Stimulated activated CD8-positive, alpha-beta memory T cell treated with anti-CD3 and anti-CD28 coated beads, Interleukin-15, amount 100 ng/mL, for 24 hours (primary cell): Measurements from ENCODE around the gene KRT33B.
"Not testable (repeated sequence)": the region's sequence is repeated elsewhere in the genome, so short reads cannot be mapped to it uniquely, and the experiment has no call there.

Experiments used
- DNase-seq: peaks from one replicate; pipeline ENCODE4 v3.0.0-alpha.2; 2020; ENCODE audit warnings: low read depth

The KRT33B gene

DNA sequence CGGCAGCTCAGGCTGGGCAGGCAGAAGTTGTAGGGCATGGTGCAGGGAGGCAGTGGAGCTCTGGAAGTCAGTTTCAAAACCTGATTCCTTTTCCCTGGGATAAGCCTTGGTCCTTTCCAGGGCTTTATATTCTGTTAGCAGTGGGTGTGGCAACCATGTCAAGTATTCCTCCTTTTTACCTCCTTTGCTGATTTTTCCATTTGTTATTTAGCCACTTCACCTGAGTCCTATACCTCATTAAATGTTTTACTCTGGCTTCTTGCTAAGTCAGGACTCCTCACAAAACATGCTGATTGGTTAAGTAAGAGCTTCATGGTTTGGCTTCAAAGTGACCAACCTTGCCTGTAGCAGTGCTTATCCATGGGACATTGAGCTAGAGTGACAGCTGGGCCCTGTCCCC, at the start of gene KRT33B:
Gene KRT33B, minus strand, starts transcription at position 101 of the 400 bp plus-strand sequence. Its CDS starts 63 bp downstream, at position 38.
- no peak for DNase-seq

DNA sequence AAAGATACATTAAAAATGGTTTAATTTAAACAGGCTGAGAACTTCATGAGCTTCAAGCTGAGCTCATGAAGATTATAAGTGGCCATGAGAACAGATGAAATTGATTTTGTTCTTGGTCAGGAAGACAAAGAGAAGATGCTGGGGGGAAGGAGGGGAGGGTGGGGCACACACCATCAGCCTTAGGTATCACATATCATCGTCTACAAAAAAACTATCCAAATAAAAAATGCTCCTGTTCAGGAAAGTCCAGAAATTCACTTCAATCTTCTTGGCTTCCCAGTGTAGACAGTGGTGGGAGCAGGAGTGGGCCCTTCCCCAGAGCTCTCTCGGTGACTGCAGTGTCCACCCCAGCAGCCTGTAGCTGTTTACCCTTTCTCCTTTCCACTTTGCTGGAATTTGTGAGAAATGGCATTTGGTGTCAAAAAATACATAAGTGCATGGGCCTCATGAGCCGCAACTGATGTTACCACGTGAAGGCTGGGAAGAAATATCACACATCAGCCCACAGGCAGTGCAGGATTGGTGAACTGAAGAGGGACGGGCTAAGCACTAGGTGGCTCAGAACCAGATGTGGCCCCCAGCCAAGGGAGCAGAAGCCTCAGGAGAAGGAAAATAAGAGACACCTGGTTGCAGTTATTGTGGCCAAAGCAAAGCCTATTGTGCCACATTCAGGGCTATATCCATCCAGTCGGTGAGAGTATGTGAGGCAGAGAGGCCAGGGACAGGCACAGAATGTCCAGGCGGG, 48.7 kb upstream of the KRT33B start:
- DNase-seq, result no peak

DNA sequence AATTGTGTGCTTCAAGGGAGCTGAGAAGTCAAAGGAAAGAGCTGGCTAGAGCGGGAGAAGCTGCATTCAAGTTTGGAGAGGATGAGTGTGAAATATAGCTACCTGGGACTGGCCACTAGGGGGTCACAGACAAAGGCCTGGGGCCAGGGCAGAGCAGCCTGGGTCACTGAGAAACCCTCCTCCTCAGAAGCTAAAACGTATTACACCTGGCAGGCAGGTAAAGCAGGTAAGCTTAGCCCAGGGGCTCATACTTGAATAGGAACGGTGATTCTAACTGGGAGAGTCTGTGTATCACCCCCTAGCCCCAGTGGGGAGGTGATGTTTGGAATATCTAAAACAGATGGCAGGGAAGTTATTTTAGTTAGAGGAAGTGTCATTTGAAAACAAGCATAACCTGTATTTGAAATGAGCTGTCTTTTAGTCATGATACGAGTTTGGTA, 48.0 kb upstream of the KRT33B start:
- DNase-seq, result no peak

DNA sequence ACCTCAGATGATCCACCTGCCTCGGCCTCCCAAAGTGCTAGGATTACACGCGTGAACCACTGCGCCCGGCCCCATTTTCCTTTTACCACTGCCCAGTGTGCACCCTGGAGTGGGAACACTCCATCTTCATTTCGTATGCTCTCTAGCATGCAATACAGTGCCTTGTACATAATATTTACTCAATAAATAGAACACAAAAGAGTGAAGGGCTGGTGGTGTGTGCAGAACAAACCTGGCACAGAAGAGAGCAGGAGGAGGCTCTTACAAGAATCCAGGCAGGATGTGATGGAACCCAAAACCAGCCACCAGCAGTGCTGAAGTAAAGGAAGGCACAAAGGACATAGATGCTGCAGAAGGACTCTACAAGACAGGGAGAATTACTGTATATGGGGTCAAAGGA, 47.5 kb upstream of the KRT33B start:
- no peak for DNase-seq

DNA sequence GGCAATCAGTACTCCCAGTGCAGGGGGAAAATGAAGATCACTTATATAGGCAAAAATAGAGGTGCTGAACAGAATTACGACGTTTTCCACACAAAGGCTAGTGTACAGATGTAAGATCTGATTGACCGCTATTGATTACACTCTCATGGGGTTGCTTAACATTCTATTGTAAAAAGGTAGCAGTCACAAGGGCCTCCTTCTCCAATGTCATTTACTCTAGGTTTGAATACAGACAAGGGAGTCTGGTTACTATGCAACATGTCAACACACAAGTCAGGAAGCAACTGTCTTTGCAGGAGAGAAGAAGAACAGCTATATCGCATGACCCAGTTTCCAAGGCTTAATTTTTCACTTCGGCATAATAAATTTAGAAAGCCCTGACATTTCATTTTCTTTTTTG, 46.9 kb upstream of the KRT33B start:
- no peak for DNase-seq

DNA sequence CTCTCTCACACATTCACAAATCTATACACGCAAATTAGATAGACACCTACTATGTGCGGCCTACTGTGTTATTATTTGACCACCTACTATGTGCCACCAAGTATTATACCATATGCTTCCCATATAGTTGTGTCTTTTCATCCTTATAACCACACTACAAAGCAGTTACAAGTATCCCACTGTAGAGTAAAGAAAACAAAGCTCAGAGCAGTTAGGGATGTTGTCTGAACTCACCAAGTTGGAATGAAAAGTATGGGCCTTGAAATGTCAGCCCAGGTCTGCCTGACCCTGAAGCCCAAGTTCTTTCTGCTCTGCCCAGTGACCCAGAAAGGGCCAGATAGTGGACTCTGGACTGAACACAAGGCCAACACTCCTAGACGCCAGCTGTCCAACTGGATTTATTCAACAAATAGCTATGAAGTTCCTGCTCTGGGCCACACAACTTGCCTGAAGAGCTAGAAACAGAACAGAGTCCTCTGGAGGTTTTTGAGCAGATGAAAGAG, 46.3 kb upstream of the KRT33B start:
- DNase-seq, result no peak

DNA sequence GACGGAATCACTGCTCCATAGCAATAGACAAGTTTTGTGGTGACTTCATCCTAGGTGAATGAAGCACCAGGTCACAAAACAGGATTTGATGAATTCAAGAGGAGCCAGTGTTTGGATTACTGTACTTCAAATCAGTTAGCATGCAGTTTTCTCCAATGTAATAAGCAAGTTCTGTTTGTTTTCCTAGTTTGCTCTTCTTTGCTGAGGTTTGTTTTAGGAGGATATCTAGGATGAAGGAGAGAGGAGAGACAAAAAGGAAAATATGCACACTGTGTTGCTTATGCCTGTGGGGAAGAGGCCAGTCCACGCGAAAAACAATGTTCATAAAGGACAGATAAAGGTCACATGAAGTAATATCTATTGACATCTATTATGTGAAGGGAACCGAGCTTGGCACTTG, 45.8 kb upstream of the KRT33B start:
- DNase-seq, result no peak

DNA sequence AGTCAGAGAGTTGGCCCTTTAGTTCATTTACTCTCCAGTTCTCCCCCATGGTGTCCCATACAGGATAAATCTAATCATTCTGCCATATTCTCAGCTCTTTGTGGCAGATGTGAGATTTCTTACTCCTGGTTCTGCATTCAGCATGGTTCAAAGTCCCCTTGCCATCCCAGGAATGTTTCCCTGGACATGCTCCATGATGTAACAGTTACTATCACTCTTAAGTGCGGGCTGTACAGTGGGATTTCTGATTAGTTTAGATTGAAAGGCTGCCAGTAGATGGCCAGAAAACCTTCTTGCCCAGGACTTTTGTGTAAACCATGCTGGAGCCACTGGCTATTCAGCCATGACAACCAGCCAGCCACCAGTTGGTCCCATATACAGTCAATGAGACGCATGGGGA, 44.4 kb upstream of the KRT33B start:
- DNase-seq, result no peak

DNA sequence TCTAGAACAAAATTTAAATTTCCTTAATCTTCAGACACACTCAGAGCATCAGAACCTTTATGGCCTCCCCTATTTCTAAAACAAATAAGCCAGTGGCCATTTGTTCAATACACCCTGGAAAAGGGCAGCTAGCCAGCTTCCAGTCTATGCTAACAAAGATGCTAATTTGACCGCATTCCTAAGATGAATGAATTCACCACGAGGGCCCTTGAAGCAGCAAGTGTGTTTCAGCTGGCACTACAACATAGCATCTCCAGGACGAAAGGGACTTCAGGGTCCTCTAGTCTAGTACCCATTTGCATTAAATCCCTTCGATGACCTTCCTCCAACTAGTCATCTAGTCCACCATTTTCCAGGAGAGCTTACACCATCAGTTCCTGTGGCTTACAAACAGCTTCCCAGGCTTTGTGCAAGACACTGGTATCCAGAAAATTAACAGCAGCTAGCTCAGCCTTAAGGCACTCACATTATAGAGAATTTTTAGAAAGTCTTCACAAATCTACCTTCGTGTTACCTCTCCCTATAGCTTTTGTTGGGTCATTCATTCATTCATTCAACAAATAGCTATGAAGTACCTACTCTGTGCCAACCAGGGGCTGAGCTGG, 43.8 kb upstream of the KRT33B start:
- no peak for DNase-seq

DNA sequence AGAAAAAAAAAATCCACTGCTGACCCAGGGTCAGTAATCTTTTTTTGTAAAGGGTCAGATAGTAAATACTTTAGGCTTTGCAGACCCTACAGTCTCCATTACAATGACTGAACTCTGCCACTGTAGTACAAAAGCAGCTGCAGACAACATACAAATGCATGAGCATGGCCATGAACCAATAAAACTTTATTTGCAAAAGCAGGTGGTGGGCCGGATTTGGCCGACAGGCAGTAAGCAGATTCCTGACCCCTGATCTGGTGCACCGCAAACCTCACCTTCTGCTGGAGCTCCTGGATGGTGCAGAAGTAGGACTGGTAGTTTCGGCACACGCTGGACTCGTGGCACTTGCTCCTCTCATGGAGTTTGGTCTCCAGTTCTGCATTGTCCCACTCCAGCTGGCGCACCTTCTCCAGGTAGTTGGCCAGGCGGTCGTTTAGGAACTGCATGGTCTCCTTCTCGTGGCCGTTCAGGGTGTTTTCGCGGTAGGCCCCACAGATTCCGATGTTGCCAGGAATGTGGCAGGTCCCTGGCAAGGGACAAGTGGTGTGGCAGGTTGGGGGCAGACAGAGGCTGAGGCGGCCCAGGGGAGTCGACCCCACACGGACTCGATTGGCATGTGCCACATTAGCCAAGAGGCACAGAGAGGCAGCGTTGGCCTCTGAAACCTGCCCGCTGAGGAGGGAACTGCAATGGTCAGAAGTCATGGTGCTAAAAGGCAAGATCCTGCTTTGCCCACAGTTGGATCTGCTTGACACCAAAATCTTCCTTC, 41.6 kb upstream of the KRT33B start:
- no peak for DNase-seq

DNA sequence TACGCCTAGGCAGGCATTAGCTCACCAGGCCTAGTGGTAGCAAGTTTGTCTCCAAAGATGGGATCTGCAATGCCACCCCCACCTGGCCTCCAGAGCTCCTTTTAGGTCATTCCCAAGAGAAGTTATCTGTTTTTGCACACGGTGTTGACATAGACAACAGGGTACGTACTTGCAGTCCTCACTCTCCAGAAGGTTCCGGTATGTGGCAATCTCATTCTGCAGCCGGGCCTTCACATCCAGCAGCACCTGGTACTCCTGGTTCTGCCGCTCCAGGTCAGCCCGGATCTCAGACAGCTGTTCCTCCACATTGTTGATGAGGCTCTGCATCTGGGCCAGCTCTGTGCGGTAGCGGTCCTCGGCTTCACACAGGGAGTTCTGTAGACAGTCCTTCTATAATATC, 37.6 kb upstream of the KRT33B start:
- no peak for DNase-seq

DNA sequence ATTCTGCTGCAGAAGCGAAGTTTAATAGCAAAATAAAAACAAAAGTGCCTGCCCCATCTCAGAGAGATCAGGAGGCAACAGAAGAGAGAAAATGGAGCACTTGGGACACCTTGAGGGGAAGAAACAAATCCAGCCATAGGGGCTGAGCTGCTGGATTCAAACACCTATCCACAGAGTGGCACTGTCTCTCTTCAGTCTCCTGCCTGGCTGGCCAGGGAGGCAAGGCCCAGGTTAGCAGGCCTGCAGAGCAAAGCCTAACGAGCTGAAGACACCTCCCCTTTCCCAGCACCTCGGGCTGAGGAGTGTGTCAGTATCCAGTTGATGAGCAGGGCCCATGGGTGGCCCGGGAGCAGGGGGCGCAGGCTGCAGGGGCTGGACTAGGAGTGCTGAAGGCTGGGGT, 36.6 kb upstream of the KRT33B start:
- DNase-seq, result no peak

DNA sequence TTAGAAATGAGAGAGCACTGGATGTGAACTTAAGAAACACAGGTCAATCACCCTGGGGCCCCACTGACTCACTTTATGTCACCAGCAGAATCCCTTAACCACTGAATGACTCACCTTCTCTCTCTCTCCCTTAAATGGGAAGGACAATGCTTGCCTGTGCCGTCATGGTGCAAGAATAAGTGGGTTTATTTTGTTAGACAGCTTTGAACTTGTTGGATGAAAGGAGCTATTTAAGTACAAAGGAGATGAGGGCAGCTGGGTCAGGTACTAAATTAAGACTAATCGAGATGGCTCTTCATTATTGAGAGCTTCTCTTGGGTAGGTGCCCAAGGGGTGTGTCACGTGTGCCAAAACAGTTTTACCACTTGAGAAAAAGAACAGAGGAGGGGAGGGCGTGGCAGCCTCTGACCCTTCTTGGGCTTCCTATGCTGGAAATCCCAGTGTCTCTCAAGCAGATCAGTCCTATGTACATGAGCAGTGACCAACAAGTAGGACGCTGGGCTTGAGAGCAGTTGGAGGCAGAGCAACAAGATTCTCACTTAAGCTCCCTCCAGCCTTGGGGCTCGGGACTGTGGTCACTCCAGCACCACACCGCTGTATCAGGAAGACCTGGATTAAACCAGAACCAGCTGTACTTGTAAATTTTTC, 34.5 kb upstream of the KRT33B start:
- DNase-seq, result no peak

DNA sequence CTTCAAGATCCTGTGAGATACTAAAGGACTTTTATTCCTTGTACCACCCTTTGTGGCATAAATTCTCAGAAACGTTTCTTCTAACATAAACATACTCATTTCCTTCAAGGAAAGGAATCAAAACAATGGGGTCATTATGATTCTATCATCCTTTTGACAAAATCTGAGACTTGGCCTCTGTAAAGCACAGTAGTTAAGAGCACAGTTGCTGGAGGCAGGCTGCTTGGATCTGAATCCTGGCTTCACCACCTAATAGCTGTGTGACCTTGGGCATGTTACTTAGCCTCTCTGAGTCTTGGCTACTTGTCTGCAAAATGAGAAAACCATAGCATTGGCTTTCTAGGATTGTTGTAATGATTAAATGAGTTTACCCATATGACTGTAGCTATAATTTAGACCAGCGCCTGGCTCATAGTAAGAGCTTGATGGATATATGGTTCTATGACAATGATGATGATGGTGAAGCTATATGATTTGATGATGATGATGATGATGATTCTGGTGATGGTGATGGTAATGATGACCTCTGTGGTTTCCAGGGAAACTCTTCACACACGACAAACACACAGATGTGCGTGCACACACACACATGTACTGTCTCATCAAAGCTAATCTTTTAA, 33.9 kb upstream of the KRT33B start:
- no peak for DNase-seq

DNA sequence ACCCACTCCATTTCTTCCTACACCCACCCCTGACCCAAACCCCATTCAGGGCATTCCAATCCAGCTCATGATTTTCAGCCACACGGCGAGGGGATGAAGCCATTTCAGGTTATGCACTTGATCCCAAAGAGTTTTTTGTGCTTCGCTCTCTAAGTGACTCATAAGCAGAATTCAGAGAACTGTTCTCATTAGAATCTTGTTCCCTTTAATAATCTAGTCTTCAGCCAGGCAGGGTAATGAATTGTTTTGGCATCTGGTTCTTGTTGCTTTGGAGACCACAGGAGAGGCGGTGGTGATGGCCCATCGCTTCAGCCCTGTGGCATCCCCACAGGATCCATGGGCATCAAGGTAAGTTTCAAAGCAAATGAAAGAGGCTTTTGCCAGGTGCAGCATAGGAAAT, 32.5 kb upstream of the KRT33B start:
- no peak for DNase-seq

DNA sequence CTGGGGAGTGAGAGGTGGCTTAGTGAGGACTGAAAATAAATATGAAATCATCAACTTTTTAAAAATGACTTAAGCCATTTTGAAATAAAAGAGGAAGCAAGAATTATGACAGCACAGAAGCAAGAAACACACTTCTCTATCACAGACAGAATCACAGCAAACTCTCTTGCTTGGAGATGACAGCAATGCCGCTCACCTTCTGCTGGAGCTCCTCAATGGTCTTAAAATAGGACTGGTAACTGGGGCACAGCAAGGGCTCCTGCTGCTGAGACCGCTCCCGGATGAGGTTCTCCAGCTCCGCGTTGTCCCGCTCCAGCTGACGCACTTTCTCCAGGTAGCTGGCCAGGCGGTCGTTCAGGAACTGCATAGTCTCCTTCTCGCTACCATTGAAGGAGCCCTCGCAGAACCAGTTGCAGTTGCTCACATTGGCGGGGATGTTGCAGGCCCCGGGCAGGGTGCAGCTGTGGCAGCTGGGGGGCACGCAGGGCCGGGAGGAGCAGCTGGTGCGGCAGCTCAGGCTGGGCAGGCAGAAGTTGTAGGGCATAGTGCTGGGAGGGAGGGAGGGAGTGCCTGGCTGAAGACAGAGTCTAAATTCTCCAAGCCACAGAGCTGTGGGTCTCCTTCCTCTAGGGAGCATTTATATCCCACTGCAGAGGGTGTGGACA, 27.5 kb upstream of the KRT33B start, which contains the start of gene KRT31:
Gene KRT31, minus strand, starts transcription at position 613 of the 665 bp plus-strand sequence. Its CDS starts 69 bp downstream, at position 544.
- DNase-seq, result no peak

DNA sequence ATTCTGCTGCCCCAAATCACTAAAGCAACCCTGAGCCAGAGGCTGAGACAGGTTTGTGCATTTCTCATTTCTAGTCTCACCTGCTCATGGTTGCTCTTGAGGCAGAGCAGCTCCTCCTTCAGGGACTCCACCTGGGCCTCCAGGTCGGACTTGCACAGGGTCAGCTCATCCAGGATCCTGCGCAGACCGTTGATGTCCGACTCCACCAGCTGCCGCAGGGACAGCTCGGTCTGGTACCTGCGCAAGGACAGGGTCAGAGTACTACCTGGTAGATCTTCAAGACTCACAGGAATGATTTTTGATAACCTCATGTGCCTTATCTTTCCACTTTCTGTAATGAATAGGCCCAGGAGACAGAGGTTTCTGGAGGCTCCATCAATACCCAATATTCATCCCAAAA, 26.7 kb upstream of the KRT33B start:
- DNase-seq, result no peak

DNA sequence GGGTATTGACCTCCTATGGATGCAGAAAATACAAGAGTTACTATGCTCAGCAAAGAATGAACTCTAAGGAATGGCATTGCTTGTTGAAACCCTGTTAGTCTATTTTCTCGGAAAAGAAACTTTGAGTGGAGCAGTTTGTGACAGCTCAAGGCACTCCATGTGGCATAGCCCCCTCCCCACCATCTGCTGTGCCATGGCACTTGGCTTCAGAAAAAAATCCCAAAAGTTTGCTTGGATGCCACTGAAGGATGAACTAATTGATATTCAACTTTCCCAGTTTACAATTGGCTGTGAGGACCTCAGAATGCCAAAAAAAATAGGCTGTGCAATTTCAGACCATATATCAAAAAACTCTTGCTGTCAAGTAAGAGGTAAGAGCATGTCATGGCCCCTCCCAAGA, 26.0 kb upstream of the KRT33B start:
- DNase-seq, result no peak

DNA sequence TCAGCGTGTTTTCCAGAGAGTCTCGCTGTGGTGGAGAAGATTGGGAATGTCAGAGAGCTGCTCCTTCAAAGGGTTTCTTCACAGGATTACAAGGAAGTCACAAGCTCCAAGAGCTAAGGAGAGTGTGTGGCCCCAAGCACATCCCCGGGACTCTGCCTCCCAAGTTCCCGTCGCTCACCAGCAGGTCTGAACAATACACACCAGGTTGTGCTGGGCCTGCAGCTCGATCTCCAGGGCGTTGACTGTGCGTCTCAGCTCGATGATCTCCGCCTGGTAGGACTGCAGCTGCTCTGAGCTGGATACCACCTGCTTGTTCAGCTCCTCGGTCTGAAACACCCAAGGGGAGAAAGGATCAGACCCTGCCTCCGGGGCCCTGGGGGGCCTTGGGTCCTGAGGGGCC, 25.4 kb upstream of the KRT33B start:
- DNase-seq, result not testable (repeated sequence)

DNA sequence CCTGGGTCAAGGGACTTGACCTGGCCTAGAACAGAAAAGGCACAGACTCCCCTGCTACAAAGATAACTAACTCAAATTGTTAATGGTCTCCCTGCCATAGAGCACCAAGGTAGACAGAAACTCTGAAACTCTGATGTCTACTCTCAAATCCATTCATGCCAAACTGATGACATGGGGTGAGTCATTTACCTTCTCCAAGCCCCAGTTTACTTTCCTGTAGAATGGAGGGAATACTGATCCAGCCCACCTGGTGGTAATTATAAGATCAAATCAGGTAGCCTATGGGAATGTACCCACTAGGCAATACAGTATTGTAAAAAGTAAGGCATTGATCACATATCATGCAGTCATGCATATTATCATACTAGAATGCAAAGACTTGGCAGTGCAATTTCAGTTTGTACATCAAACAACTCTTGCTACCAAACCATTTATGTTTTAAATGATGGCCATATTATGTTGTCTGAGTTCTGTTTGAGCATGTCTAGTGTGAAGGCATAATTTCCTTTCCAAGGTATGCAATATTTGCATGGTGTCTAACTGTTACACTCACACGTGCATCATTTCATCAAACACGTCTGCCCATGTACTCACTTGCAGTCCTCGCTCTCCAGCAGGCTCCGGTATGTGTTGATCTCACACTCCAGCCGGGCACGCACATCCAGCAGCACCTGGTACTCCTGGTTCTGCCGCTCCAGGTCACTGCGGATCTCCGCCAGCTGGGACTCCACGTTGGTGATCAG, 24.8 kb upstream of the KRT33B start:
- DNase-seq, result no peak

DNA sequence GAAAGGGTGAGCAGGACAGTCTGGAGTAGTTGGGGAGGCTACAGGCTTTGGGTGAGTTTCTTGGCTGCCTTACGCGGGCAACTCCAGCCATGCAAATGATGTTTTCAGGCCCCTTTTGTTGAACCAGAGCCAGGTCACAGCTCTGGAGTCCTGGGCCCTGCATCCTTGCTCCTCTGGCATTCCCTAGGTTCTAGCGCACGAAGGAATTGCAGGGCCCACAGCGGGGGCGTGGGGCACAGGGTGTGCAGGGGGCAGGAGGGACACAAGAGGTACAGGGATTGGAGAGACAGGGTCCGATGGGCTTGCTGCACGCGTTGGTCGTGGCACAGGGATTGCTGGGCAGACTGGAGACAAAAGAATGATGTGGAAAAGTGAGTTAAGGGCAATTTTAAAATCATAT, 24.2 kb upstream of the KRT33B start:
- no peak for DNase-seq
